HepG2 (cell line): ENCODE data around the gene GTF2I. TPM values are rescaled to one million over a fixed set of nuclear protein-coding genes. Genes with fewer than 3 reads are reported as not detected.
A peak's percentile ranks its signal among the peaks of the same experiment; 100 is the strongest.

Experiments
- ATF1 ChIP-seq: IDR thresholded peaks from 2 replicates; pipeline ENCODE4 v1.6.1; 2016; ENCODE audit warnings: mild to moderate bottlenecking, control low read depth
- CENPT ChIP-seq: sonication (generic); formaldehyde crosslinking; IDR thresholded peaks from 2 replicates; pipeline ENCODE4 v1.8.0; 2022; ENCODE audit warnings: low read depth, mild to moderate bottlenecking, moderate library complexity, missing genetic modification reagents
- FOXP1 ChIP-seq, 2 experiments: fragments of 450-650 bp in 1 of 2; IDR thresholded peaks; 2 replicates each; pipeline ENCODE4 v1.6.1; 2017 to 2018; ENCODE audit warnings: antibody characterized with exemption in 1 of 2
- JDP2 ChIP-seq: sonication (generic); formaldehyde crosslinking; IDR thresholded peaks from 2 replicates; pipeline ENCODE4 v1.8.1; 2022; ENCODE audit warnings: missing genetic modification reagents, borderline replicate concordance
- NR2F6 ChIP-seq, 2 experiments: IDR thresholded peaks; 2 replicates each; pipeline ENCODE4 v1.6.1; 2016; ENCODE audit warnings: antibody characterized with exemption in 1 of 2, mild to moderate bottlenecking in 1 of 2
- PATZ1 ChIP-seq: sonication (generic); formaldehyde crosslinking; IDR thresholded peaks from 2 replicates; pipeline ENCODE4 v1.4.0; 2020; ENCODE audit warnings: missing genetic modification reagents
- THAP8 ChIP-seq: sonication (generic); formaldehyde crosslinking; IDR thresholded peaks from 2 replicates; pipeline ENCODE4 v1.5.1; 2020; ENCODE audit warnings: missing genetic modification reagents, mild to moderate bottlenecking, borderline replicate concordance
- ZC3H4 ChIP-seq: sonication (generic); formaldehyde crosslinking; IDR thresholded peaks from 2 replicates; pipeline ENCODE4 v1.4.0; 2020; ENCODE audit warnings: missing genetic modification reagents, borderline replicate concordance
- ZNF317 ChIP-seq: sonication (generic); formaldehyde crosslinking; IDR thresholded peaks from 2 replicates; pipeline ENCODE4 v1.5.0; 2020; ENCODE audit warnings: mild to moderate bottlenecking, missing genetic modification reagents
- ZNF580 ChIP-seq: IDR thresholded peaks from 2 replicates; pipeline ENCODE4 v1.6.1; 2016; ENCODE audit warnings: low read depth, borderline replicate concordance
- ZNF670 ChIP-seq: sonication (generic); formaldehyde crosslinking; IDR thresholded peaks from 2 replicates; pipeline ENCODE4 v1.8.0; 2022; ENCODE audit warnings: mild to moderate bottlenecking, missing genetic modification reagents, borderline replicate concordance
- ZNF678 ChIP-seq: sonication (generic); formaldehyde crosslinking; IDR thresholded peaks from 2 replicates; pipeline ENCODE4 v1.4.0; 2020; ENCODE audit warnings: mild to moderate bottlenecking, missing genetic modification reagents
- ZNF710 ChIP-seq: sonication (generic); formaldehyde crosslinking; IDR thresholded peaks from 2 replicates; pipeline ENCODE4 v1.5.0; 2020; ENCODE audit warnings: mild to moderate bottlenecking, missing genetic modification reagents, borderline replicate concordance
- ZNF790 ChIP-seq: sonication (generic); formaldehyde crosslinking; IDR thresholded peaks from 2 replicates; pipeline ENCODE4 v1.8.0; 2022; ENCODE audit warnings: missing genetic modification reagents, mild to moderate bottlenecking, borderline replicate concordance
- polyA plus RNA-seq, 8 experiments: library from polyadenylated mRNA; depleted of rRNA in 3 of 8; stranded (reverse) in 7 of 8; unstranded in 1 of 8; fragments of >200 nt; fragmentation: Illumina TruSeq in 4 of 8; extraction: Trizol in 4 of 8; gene quantifications; 2 replicates each; pipeline versions ENCODE4 v1.2.1 to v1.2.3, GENCODE V29; 2011 to 2016; ENCODE audit warnings: low read depth in 4 of 8, missing spikeins in 1 of 8, mixed read lengths in 1 of 8; ENCODE audit not compliant: insufficient read depth in 1 of 8
- total RNA-seq, 5 experiments: library from RNA; depleted of rRNA; stranded (reverse); fragments of >200 nt; fragmentation: Illumina TruSeq; extraction: Trizol; gene quantifications; 2 replicates each; pipeline ENCODE4 v1.2.3, GENCODE V29; 2016; ENCODE audit warnings: low read depth in 1 of 5
- TF ChIP-seq, protein P1 (sequence below): sonication (generic); formaldehyde crosslinking; IDR thresholded peaks from 2 replicates; pipeline ENCODE4 v1.8.1; 2023; ENCODE audit warnings: missing genetic modification reagents, inconsistent platforms, borderline replicate concordance
- TF ChIP-seq, protein P2 (sequence below): sonication (generic); formaldehyde crosslinking; conservative IDR thresholded peaks from 2 replicates; pipeline ENCODE4 v1.8.0; 2022; ENCODE audit warnings: low read depth, missing genetic modification reagents

Gene GTF2I
- total and polyA plus RNA-seq, 2 of the 13 experiments (the other 11 are each of a cell fraction or from before 2014, with no cell fraction given): 74.6 to 125 TPM

DNA sequence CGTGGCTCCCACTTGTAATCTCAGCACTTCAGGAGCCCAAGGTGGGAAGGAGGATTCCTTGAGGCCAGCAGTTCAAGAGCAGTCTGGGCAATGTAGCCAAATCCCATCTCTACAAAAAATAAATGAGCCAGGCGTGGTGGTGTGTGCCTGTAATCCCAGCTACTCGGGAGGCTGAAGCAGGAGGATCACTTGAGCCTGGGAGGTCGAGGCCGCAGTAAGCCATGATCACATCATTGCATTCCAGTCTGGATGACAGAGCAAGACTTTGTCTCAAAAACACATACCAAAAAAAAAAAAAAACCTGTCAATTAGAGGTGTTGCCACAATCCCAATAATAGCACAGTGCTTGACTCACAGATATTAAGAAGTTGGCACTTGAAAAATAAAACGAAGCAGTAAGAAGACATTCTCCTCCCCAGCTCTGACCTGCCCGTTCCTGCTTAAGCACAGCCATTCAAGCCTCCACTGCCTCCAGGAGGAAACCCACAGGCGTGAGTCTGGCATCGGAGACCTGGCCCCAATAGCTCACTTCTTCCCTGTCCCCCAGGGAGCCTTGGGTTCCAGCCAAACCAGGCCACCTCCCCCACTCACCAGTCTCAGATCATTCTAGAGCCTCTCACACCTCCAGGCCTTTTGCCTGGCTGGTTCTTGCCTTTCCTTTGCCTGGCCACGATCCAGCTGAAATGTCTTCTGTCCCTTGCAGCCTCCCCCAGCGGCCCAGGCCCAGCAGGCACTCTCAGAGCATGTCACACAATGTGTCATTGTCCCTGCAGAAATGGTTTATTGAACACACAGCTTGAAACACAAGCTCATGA is 45.3 kb upstream of the GTF2I start (continued):
- TF ChIP-seq ZNF710 (CRISPR knock-in tag) (peak; percentile 70; the same call in 1 of the 2 replicates), NR2F6 (IDR thresholded peaks at IDR 0.05) (no peak), NR2F6 (CRISPR knock-in tag; IDR thresholded peaks at IDR 0.05) (peak; percentile 16; the same call in 1 of the 2 replicates), ZNF580 (no peak), ATF1 (CRISPR knock-in tag) (no peak), THAP8 (CRISPR knock-in tag) (no peak), ZC3H4 (CRISPR knock-in tag) (no peak), ZNF678 (CRISPR knock-in tag) (no peak), ZNF670 (no peak), FOXP1 (IDR thresholded peaks at IDR 0.05) (no peak), FOXP1 (CRISPR knock-in tag; IDR thresholded peaks at IDR 0.05) (no peak), ZNF790 (CRISPR knock-in tag) (no peak), ZNF317 (CRISPR knock-in tag) (0 out of 2 replicates have a peak, but pooled peaks have one; percentile 40), JDP2 (CRISPR knock-in tag) (no peak), PATZ1 (peak; percentile 52; the same call in 1 of the 2 replicates), CENPT (no peak)
- TF ChIP-seq, protein P1, sequence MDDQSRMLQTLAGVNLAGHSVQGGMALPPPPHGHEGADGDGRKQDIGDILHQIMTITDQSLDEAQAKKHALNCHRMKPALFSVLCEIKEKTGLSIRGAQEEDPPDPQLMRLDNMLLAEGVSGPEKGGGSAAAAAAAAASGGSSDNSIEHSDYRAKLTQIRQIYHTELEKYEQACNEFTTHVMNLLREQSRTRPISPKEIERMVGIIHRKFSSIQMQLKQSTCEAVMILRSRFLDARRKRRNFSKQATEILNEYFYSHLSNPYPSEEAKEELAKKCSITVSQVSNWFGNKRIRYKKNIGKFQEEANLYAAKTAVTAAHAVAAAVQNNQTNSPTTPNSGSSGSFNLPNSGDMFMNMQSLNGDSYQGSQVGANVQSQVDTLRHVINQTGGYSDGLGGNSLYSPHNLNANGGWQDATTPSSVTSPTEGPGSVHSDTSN: no peak
- TF ChIP-seq, protein P2, sequence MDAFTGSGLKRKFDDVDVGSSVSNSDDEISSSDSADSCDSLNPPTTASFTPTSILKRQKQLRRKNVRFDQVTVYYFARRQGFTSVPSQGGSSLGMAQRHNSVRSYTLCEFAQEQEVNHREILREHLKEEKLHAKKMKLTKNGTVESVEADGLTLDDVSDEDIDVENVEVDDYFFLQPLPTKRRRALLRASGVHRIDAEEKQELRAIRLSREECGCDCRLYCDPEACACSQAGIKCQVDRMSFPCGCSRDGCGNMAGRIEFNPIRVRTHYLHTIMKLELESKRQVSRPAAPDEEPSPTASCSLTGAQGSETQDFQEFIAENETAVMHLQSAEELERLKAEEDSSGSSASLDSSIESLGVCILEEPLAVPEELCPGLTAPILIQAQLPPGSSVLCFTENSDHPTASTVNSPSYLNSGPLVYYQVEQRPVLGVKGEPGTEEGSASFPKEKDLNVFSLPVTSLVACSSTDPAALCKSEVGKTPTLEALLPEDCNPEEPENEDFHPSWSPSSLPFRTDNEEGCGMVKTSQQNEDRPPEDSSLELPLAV (CRISPR knock-in tag): no peak
